ENCODE measurements around the gene OGFOD1. TPM values are rescaled to one million over a fixed set of nuclear protein-coding genes. Genes with fewer than 3 reads are reported as not detected.

The OGFOD1 gene
- total and polyA plus RNA-seq, 2 of the 13 experiments (the other 11 are each of a cell fraction or from before 2014, with no cell fraction given), result 35.2 to 81.3 TPM

DNA sequence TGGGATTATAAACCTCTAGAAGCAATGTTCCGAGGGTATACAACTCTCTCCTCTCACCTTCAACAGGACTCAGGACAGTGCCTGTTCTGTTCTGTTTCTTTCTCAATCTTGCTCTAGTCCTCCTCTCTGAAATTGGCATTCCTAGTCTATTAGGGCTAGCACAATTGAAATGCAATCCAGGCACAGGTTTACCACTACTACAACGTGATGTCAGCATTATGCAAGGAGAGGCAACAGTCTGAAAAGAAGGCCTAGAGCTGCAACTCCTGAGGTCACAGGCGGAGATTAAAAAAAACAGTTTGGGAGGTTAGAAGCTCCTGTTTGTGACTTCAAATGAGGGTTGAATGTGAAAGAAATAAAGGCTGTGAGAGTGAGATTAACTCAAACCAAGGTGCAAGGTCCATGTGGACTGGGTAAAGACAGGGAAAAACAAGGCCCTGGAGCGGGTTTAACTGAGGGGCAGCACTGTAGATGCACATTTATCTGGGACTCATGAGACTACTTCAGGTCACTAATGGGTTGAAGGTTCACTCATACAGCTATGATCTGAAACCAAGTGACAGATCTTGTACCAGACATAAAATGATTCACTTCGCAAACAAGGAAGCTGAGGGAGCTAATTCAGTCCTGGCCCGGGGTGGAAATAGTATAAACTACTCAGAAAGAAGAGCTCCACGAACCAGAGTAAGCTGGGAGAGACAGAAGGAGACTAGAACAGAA lies 42.8 kb upstream of the OGFOD1 start (continued):
- TF ChIP-seq AKNA (CRISPR knock-in tag; IDR thresholded peaks at IDR 0.05; ENCODE audit: borderline replicate concordance) (no peak), ATF6 (CRISPR knock-in tag; conservative IDR thresholded peaks at IDR 0.05) (no peak), ZNF235 (CRISPR knock-in tag; IDR thresholded peaks at IDR 0.05; ENCODE audit: borderline replicate concordance) (no peak), HNF4G (IDR thresholded peaks at IDR 0.05; ENCODE audit: borderline replicate concordance, low read depth, low read length) (no peak), HNF4G (CRISPR knock-in tag; IDR thresholded peaks at IDR 0.05; ENCODE audit: borderline replicate concordance, low read depth) (peak; percentile 18; the same call in 1 of the 2 replicates), PRPF4 (IDR thresholded peaks at IDR 0.05; ENCODE audit: low read depth, low read length, poor library complexity, severe bottlenecking) (no peak), KDM6A (CRISPR knock-in tag; IDR thresholded peaks at IDR 0.05; ENCODE audit: low read depth) (no peak), ZNF768 (CRISPR knock-in tag; IDR thresholded peaks at IDR 0.05) (no peak), PHF21A (CRISPR knock-in tag; IDR thresholded peaks at IDR 0.05) (peak; percentile 38; the same call in 1 of the 2 replicates), THAP9 (CRISPR knock-in tag; IDR thresholded peaks at IDR 0.05; ENCODE audit: borderline replicate concordance) (no peak), ZKSCAN8 (CRISPR knock-in tag; IDR thresholded peaks at IDR 0.05; ENCODE audit: borderline replicate concordance) (no peak), EED (CRISPR knock-in tag; IDR thresholded peaks at IDR 0.05) (no peak)
- TF ChIP-seq, protein P1, sequence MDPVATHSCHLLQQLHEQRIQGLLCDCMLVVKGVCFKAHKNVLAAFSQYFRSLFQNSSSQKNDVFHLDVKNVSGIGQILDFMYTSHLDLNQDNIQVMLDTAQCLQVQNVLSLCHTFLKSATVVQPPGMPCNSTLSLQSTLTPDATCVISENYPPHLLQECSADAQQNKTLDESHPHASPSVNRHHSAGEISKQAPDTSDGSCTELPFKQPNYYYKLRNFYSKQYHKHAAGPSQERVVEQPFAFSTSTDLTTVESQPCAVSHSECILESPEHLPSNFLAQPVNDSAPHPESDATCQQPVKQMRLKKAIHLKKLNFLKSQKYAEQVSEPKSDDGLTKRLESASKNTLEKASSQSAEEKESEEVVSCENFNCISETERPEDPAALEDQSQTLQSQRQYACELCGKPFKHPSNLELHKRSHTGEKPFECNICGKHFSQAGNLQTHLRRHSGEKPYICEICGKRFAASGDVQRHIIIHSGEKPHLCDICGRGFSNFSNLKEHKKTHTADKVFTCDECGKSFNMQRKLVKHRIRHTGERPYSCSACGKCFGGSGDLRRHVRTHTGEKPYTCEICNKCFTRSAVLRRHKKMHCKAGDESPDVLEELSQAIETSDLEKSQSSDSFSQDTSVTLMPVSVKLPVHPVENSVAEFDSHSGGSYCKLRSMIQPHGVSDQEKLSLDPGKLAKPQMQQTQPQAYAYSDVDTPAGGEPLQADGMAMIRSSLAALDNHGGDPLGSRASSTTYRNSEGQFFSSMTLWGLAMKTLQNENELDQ (CRISPR knock-in tag; IDR thresholded peaks at IDR 0.05; ENCODE audit: borderline replicate concordance), result no peak

Measured in HepG2 (cell line).